Right kidney (tissue), 1 donor: ENCODE data around the gene NAP1L1.
"Not testable (repeated sequence)": the region's sequence is repeated elsewhere in the genome, so short reads cannot be mapped to it uniquely, and the experiment has no call there.

Source experiments
- DNase-seq: peaks from one replicate; pipeline ENCODE4 v3.0.0-alpha.2; 2016

The NAP1L1 gene

GRCh38 chr12:75991753-75992152 is 92.7 kb downstream of the NAP1L1 start:
- DNase-seq, result no peak

GRCh38 chr12:75990189-75990912 is 94.1 kb downstream of the NAP1L1 start:
- DNase-seq, result no peak

GRCh38 chr12:75987709-75988108 is 96.8 kb downstream of the NAP1L1 start:
- DNase-seq, result not testable (repeated sequence)
